ENCODE measurements around the gene CDH16.

Gene CDH16

GRCh38 chr16:66925322-66925840 is 6.7 kb upstream of the CDH16 start, which contains the start of gene RRAD:
Gene RRAD, minus strand, starts transcription at chr16:66925535. Its CDS starts 356 bp downstream, at chr16:66925179.
- H3K4me1 ChIP-seq (ENCODE audit: control insufficient read depth, insufficient read depth, low read length) = no peaks in the 10 kb centered on the region; the same call in 1 of the 2 replicates

GRCh38 chr16:66924527-66925321 is 6.0 kb upstream of the CDH16 start:
- ChIA-PET POLR2A (no interaction called here), CTCF (interaction anchor here (15.1 kb wide), 1 partner anchor 26 kb away, joined by 268 read pairs; no protein-coding TSS in a partner anchor)
- H3K36me3 ChIP-seq (ENCODE audit: control insufficient read depth in 2 of 2, insufficient read depth in 1 of 2, low read length in 2 of 2) = no peaks in the 10 kb centered on the region
- no peaks in the 10 kb centered on the region for H3K9me3 ChIP-seq (ENCODE audit: control insufficient read depth, insufficient read depth, low read depth, low read length)
- no peaks in the 10 kb centered on the region; the same call in 1 of the 2 replicates for H3K4me1 ChIP-seq (ENCODE audit: control insufficient read depth, insufficient read depth, low read length)
- H3K27ac ChIP-seq (ENCODE audit: extremely low read depth, low read depth, low read length) = no peak overlapping the region
- TF ChIP-seq OSR2 (tag by site-specific recombination; IDR thresholded peaks at IDR 0.05) (no peak), ZNF560 (tag by site-specific recombination; IDR thresholded peaks at IDR 0.05; ENCODE audit: borderline replicate concordance) (no peak), ZNF529 (tag by site-specific recombination; IDR thresholded peaks at IDR 0.05; ENCODE audit: insufficient replicate concordance) (no peak), ZNF585B (tag by site-specific recombination; IDR thresholded peaks at IDR 0.05) (no peak), REPIN1 (tag by site-specific recombination; IDR thresholded peaks at IDR 0.05; ENCODE audit: low read depth) (0 out of 2 replicates have a peak, but pooled peaks have one; percentile 81)
- H3K4me3 ChIP-seq (ENCODE audit: low read depth, low read length) = peak overlapping the region; percentile 5; the same call in 1 of the 2 replicates

More at GRCh38 chr16:66925322-66925840, 6.7 kb upstream of the CDH16 start, which contains the start of gene RRAD:
- H3K4me3 ChIP-seq (ENCODE audit: low read depth, low read length) = peak within 1 kb of the TSS; percentile 5; the same call in 1 of the 2 replicates
- no peaks in the 10 kb centered on the region for H3K36me3 ChIP-seq (ENCODE audit: control insufficient read depth in 2 of 2, insufficient read depth in 1 of 2, low read length in 2 of 2)
- no peak within 1 kb of the TSS for H3K27ac ChIP-seq (ENCODE audit: extremely low read depth, low read depth, low read length)
- CTCF ChIA-PET = interaction anchor here (15.1 kb wide), 1 partner anchor 27 kb away, joined by 268 read pairs; no protein-coding TSS in a partner anchor
- no peak for TF ChIP-seq ZNF426 (tag by site-specific recombination; IDR thresholded peaks at IDR 0.05)
- TF ChIP-seq ZNF837 (tag by site-specific recombination; IDR thresholded peaks at IDR 0.05) = no peak
- peak; percentile 57; the same call in 1 of the 2 replicates for TF ChIP-seq EGR2 (tag by site-specific recombination; IDR thresholded peaks at IDR 0.05; ENCODE audit: low read depth)
- no peak for TF ChIP-seq MEIS1 (CRISPR knock-in tag; IDR thresholded peaks at IDR 0.05; ENCODE audit: borderline replicate concordance)
- TF ChIP-seq KLF1 (tag by site-specific recombination; IDR thresholded peaks at IDR 0.05) = 0 out of 2 replicates have a peak, but pooled peaks have one; percentile 23
- TF ChIP-seq ZNF529 (tag by site-specific recombination; IDR thresholded peaks at IDR 0.05; ENCODE audit: insufficient replicate concordance) = no peak
- TF ChIP-seq ZFHX2 (tag by site-specific recombination; conservative IDR thresholded peaks at IDR 0.05) = peak; percentile 50
- POLR2A ChIA-PET = no interaction called here
- no peaks in the 10 kb centered on the region for H3K9me3 ChIP-seq (ENCODE audit: control insufficient read depth, insufficient read depth, low read depth, low read length)

- TF ChIP-seq KLF7 (tag by site-specific recombination; IDR thresholded peaks at IDR 0.05; ENCODE audit: borderline replicate concordance) (no peak), HOXC10 (CRISPR knock-in tag; IDR thresholded peaks at IDR 0.05) (no peak), ZNF776 (tag by site-specific recombination; IDR thresholded peaks at IDR 0.05; ENCODE audit: borderline replicate concordance) (no peak), ZNF394 (tag by site-specific recombination; IDR thresholded peaks at IDR 0.05; ENCODE audit: borderline replicate concordance) (no peak), BCL11A (tag by site-specific recombination; IDR thresholded peaks at IDR 0.05; ENCODE audit: low read depth) (no peak), ZNF513 (tag by site-specific recombination; IDR thresholded peaks at IDR 0.05) (no peak), ZNF473 (tag by site-specific recombination; IDR thresholded peaks at IDR 0.05) (no peak), ZNF239 (tag by site-specific recombination; IDR thresholded peaks at IDR 0.05) (no peak), ZNF561 (tag by site-specific recombination; IDR thresholded peaks at IDR 0.05; ENCODE audit: borderline replicate concordance) (no peak), ZNF366 (tag by site-specific recombination; conservative IDR thresholded peaks at IDR 0.05) (no peak), ZNF600 (tag by site-specific recombination; IDR thresholded peaks at IDR 0.05) (no peak)
- TF ChIP-seq, protein P1, sequence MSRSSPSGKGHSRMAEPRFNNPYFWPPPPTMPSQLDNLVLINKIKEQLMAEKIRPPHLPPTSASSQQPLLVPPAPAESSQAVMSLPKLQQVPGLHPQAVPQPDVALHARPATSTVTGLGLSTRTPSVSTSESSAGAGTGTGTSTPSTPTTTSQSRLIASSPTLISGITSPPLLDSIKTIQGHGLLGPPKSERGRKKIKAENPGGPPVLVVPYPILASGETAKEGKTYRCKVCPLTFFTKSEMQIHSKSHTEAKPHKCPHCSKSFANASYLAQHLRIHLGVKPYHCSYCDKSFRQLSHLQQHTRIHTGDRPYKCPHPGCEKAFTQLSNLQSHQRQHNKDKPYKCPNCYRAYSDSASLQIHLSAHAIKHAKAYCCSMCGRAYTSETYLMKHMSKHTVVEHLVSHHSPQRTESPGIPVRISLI (tag by site-specific recombination; IDR thresholded peaks at IDR 0.05) = no peak
- TF ChIP-seq, protein P2, sequence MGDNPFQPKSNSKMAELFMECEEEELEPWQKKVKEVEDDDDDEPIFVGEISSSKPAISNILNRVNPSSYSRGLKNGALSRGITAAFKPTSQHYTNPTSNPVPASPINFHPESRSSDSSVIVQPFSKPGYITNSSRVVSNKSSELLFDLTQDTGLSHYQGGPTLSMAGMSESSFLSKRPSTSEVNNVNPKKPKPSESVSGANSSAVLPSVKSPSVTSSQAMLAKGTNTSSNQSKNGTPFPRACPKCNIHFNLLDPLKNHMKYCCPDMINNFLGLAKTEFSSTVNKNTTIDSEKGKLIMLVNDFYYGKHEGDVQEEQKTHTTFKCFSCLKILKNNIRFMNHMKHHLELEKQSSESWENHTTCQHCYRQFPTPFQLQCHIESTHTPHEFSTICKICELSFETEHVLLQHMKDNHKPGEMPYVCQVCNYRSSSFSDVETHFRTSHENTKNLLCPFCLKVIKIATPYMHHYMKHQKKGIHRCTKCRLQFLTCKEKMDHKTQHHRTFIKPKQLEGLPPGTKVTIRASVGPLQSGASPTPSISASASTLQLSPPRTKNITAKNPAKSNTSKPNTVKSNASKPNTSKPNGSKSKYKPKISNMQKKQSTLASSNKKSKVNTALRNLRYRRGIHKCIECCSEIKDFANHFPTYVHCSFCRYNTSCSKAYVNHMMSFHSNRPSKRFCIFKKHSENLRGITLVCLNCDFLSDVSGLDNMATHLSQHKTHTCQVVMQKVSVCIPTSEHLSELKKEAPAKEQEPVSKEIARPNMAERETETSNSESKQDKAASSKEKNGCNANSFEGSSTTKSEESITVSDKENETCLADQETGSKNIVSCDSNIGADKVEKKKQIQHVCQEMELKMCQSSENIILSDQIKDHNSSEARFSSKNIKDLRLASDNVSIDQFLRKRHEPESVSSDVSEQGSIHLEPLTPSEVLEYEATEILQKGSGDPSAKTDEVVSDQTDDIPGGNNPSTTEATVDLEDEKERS (tag by site-specific recombination; IDR thresholded peaks at IDR 0.05) = no peak
- no peak overlapping the region for H3K4me3 ChIP-seq (ENCODE audit: low read depth, low read length)
- H3K9me3 ChIP-seq (ENCODE audit: control insufficient read depth, insufficient read depth, low read depth, low read length) = no peaks in the 10 kb centered on the region
- POLR2A ChIA-PET = no interaction called here
- CTCF ChIA-PET = interaction anchor here (15.1 kb wide), 1 partner anchor 25 kb away, joined by 268 read pairs; no protein-coding TSS in a partner anchor
- no peaks in the 10 kb centered on the region for H3K36me3 ChIP-seq (ENCODE audit: control insufficient read depth in 2 of 2, insufficient read depth in 1 of 2, low read length in 2 of 2)
- H3K27ac ChIP-seq (ENCODE audit: extremely low read depth, low read depth, low read length) = no peak overlapping the region
- no peaks in the 10 kb centered on the region; the same call in 1 of the 2 replicates for H3K4me1 ChIP-seq (ENCODE audit: control insufficient read depth, insufficient read depth, low read length)
Measured at GRCh38 chr16:66923866-66924265, 5.2 kb upstream of the CDH16 start.

Measured in HEK293 (cell line).